ENCODE measurements around the gene TMEM59.
"Not testable (repeated sequence)": the region's sequence is repeated elsewhere in the genome, so short reads cannot be mapped to it uniquely, and the experiment has no call there.

The TMEM59 gene

GRCh38 chr1:54080598-54081049, 27.6 kb upstream of the TMEM59 start:
- peaks cover 5% of the 10 kb centered on the region for H3K4me1 Mint-ChIP-seq
- ATAC-seq (ENCODE audit: low read depth) (no peak), DNase-seq (ENCODE audit: low spot score in 2 of 2) (no peak)
- no peaks in the 10 kb centered on the region for H3K27me3 Mint-ChIP-seq
- H3K9me3 Mint-ChIP-seq: no peaks in the 10 kb centered on the region
- peaks cover 25% of the 10 kb centered on the region for H3K36me3 Mint-ChIP-seq
- no peak overlapping the region for H3K4me3 Mint-ChIP-seq
- no peak overlapping the region for H3K27ac Mint-ChIP-seq

DNA sequence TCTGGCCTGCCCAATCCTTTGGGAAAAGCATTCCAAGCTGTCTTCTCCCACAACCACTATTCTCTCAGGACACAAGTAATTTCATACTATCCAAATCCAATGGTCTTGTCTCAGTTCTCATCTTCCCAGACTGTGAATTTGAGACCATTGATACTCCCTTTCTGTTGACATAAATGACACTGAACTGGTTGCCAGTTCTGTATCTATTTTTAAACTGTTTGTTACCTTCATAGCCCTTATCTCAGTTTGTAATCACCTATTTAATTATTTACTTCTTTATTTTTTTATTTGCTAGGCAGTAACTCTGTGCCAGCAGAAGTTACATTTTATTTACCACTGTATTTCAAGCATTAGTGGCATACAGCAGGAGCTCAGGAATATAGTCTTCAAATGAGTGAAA, 24.4 kb upstream of the TMEM59 start:
- Mint-ChIP-seq H3K27me3 (no peaks in the 10 kb centered on the region), H3K4me1 (peaks cover 2% of the 10 kb centered on the region), H3K27ac (no peak overlapping the region), H3K4me3 (no peak overlapping the region), H3K36me3 (peaks cover 17% of the 10 kb centered on the region), H3K9me3 (no peaks in the 10 kb centered on the region)
- DNase-seq (ENCODE audit: low spot score in 2 of 2) (no peak), ATAC-seq (ENCODE audit: low read depth) (no peak)

DNA sequence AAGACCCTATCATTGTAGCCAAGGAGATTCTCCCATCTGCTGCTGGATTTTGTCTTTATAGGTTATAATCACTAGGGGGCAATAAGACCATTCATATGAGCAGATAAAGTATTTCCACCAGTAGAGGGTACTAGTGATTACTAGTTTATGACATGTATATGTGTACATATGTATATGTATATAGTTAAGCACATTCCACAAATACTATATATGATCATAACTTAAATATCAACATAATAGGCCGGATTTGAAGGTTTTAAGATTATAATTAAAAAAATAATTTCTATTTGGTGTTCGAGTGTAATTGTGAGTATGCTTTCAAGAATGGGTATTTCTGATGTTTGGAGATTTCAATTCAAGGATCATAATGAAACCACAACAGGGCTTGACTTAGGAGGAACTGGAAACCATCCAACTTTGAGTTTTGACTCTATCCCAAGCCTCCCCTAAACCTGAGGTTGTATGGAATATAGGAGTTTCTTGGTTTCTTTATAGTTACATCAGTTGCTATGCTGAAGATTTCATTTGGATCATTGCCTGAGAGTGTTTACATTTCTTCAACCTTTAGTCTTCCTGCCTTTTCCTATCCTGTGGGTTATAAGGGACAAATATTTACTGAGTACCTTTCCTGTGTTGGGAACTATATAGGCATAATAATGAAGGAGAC, 17.3 kb upstream of the TMEM59 start:
- H3K27me3 Mint-ChIP-seq: no peaks in the 10 kb centered on the region
- H3K27ac Mint-ChIP-seq: peak overlapping the region; percentile 12

DNA sequence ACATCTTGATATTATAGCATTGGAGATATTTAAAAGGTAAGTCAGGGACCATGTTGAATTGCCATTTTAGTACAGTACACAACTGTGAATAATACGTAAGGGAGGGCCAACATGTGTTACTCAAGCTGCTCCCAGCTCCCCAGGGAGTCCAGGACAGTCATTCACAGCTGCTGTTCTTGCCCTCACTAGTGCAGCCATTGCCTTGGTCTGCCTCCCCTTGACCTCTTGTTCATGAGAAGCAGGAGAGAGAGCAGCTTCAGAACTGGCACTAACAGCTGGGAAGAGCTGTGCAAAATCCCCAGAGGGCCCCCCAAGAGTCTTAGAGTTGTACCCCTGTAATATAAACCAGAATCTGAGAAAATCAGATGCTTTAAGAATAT, 16.8 kb upstream of the TMEM59 start:
- Mint-ChIP-seq H3K27me3 (no peaks in the 10 kb centered on the region), H3K4me1 (peaks cover 3% of the 10 kb centered on the region), H3K4me3 (no peak overlapping the region), H3K9me3 (no peaks in the 10 kb centered on the region), H3K36me3 (peaks cover 7% of the 10 kb centered on the region), H3K27ac (no peak overlapping the region)
- DNase-seq (ENCODE audit: low spot score in 2 of 2): no peak
- ATAC-seq (ENCODE audit: low read depth): no peak

More for the DNA sequence above, 17.3 kb upstream of the TMEM59 start:
- ATAC-seq (ENCODE audit: low read depth): peak; percentile 84
- H3K36me3 Mint-ChIP-seq: peaks cover 7% of the 10 kb centered on the region
- no peak overlapping the region for H3K4me3 Mint-ChIP-seq
- peaks cover 3% of the 10 kb centered on the region for H3K4me1 Mint-ChIP-seq
- H3K9me3 Mint-ChIP-seq: no peaks in the 10 kb centered on the region
- DNase-seq (ENCODE audit: low spot score in 2 of 2): peak in 1 of 2 donors; percentile 38

DNA sequence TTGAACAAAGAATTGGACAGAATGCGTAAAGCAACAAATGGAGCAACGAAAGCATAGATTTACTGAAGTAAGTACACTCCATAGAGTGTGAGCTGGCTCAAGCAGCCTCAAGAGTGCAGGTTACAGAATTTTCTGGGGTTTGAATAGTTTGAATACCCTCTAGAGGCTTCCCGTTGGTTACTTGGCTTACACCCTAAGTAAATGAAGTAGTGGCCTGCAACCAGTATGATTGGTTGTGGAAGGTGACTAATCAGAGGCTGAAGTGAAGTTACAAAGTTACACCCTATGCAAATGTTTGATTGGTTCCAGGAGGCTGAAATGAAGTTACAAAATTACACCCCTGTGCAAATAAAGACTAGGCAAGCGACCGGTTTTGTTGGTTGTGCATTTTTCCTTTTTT, 11.3 kb upstream of the TMEM59 start:
- Mint-ChIP-seq H3K36me3 (peaks cover 7% of the 10 kb centered on the region), H3K27me3 (no peaks in the 10 kb centered on the region), H3K27ac (no peak overlapping the region), H3K9me3 (no peaks in the 10 kb centered on the region), H3K4me1 (peaks cover 5% of the 10 kb centered on the region), H3K4me3 (no peak overlapping the region)
- no peak for DNase-seq (ENCODE audit: low spot score in 2 of 2)
- no peak for ATAC-seq (ENCODE audit: low read depth)

GRCh38 chr1:54054438-54054749, 1.4 kb upstream of the TMEM59 start:
- H3K27ac Mint-ChIP-seq: no peak overlapping the region
- H3K9me3 Mint-ChIP-seq: no peaks in the 10 kb centered on the region
- no peak overlapping the region for H3K4me3 Mint-ChIP-seq
- H3K27me3 Mint-ChIP-seq: no peaks in the 10 kb centered on the region
- peaks cover 28% of the 10 kb centered on the region for H3K4me1 Mint-ChIP-seq
- DNase-seq (ENCODE audit: low spot score in 2 of 2) (no peak), ATAC-seq (ENCODE audit: low read depth) (no peak)
- peaks cover 15% of the 10 kb centered on the region for H3K36me3 Mint-ChIP-seq

- H3K36me3 Mint-ChIP-seq: peaks cover 14% of the 10 kb centered on the region
- no peak overlapping the region for H3K27ac Mint-ChIP-seq
- H3K4me3 Mint-ChIP-seq: no peak overlapping the region
- peaks cover 30% of the 10 kb centered on the region for H3K4me1 Mint-ChIP-seq
- no peaks in the 10 kb centered on the region for H3K9me3 Mint-ChIP-seq
- H3K27me3 Mint-ChIP-seq: no peaks in the 10 kb centered on the region
- DNase-seq (ENCODE audit: low spot score in 2 of 2): no peak
- ATAC-seq (ENCODE audit: low read depth): no peak
Measured at GRCh38 chr1:54053745-54054437, 887 bp upstream of the TMEM59 start.

DNA sequence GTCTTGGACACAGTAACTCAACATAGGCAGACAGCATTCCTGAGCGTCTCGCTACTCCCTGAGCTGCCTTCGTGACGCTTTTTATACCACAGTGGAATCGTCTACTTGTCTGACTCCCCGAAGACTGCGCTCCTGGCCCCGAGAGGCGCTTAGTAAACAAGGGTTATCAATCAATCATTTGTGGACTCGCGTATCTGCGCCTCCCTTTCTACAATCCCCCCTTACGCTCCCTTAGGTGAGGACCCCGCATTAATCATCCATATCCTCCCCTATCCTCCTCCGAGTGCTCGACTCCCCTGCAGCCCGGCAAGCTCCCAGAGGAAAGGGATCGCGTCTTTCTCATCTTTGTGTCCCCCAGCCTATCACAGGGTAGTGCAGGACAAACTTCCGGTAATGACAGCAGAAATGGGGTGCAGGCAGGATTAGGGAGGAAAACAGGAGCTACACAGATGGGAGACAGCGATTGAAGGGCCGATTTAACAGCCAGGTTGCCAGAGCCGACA, 522 bp downstream of the TMEM59 start:
- H3K4me3 Mint-ChIP-seq: no peak overlapping the region
- no peak overlapping the region for H3K27ac Mint-ChIP-seq
- ATAC-seq (ENCODE audit: low read depth) (no peak), DNase-seq (ENCODE audit: low spot score in 2 of 2) (peak in 1 of 2 donors; percentile 2)
- no peaks in the 10 kb centered on the region for H3K27me3 Mint-ChIP-seq
- H3K9me3 Mint-ChIP-seq: no peaks in the 10 kb centered on the region
- H3K4me1 Mint-ChIP-seq: peaks cover 28% of the 10 kb centered on the region
- H3K36me3 Mint-ChIP-seq: peaks cover 6% of the 10 kb centered on the region

DNA sequence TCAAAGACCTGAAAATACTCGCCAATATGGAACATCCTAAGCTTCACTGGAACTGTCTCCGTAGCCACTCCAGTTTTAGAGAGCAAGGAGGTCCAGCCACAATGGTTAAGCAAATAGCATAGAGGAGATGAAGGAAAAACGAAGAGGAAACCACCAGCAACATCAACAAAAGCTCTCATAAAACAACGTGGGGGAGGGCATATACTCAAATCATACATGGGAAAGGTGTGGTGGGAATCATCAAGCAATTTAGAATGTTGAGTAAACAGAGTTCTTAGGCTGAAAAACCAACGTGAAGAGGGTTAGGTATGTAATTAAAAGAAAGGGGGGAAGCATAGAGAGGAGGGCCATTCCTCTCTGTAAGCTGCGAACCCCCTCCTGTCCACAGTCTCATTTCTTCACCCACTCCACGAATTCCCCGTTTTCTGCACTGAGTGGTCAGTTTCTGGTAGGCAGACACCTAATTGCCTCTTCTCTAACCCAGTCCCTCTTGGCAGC, 1.0 kb downstream of the TMEM59 start:
- Mint-ChIP-seq H3K27me3 (no peaks in the 10 kb centered on the region), H3K9me3 (no peaks in the 10 kb centered on the region), H3K4me3 (no peak overlapping the region), H3K4me1 (peaks cover 30% of the 10 kb centered on the region), H3K27ac (no peak overlapping the region), H3K36me3 (peaks cover 3% of the 10 kb centered on the region)
- ATAC-seq (ENCODE audit: low read depth) (no peak), DNase-seq (ENCODE audit: low spot score in 2 of 2) (no peak)

GRCh38 chr1:54050435-54050834, 2.6 kb downstream of the TMEM59 start:
- H3K27ac Mint-ChIP-seq; H3K4me3 Mint-ChIP-seq; H3K27me3 Mint-ChIP-seq; ATAC-seq (ENCODE audit: low read depth); DNase-seq (ENCODE audit: low spot score in 2 of 2); H3K9me3 Mint-ChIP-seq; H3K36me3 Mint-ChIP-seq: not testable (repeated sequence)
- H3K4me1 Mint-ChIP-seq: peaks cover 23% of the 10 kb centered on the region

DNA sequence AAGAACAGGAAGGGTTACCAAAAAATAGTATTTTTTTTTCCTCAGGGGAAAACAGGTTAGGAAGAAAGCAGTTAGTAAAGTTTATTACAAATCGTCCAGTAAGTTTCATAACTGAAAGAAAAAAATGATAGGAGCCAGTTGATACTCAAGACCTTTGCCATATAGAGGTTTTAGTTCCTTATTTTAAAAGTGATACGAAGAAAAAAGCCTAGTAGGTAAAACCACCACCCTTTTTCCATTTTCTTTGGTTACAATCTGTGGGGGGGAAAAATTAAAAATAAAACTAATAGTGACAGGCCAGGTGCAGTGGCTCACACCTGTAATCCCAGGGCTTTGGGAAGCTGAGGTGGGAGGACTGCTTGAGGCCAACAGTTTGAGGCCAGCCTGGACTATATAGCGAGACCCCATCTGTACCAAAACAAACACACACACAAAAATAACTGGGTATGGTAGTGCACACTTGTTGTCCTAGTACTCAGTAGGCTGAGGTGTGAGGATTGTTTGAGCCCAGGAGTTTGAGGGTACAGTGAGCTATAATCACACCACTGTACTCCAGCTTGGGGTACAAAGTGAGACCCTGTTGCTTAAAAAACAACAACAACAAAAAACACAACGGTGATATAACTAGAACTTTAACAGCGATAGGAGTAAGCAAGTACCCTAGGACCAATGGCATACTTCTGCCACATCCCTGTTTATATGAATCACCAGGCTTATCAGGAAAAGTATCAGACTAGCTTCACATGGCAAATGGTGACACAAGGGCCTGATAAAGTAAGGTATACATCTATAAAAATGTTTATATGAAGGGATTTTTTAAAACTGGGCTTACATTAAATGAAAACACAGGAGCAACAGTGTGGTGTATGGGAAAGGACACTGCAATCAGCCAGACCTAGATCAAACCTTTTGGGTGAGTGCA, 5.4 kb downstream of the TMEM59 start:
- H3K4me1 Mint-ChIP-seq: peaks cover 18% of the 10 kb centered on the region
- peak overlapping the region; percentile 39 for H3K4me3 Mint-ChIP-seq
- peak overlapping the region; percentile 72 for H3K27ac Mint-ChIP-seq

DNA sequence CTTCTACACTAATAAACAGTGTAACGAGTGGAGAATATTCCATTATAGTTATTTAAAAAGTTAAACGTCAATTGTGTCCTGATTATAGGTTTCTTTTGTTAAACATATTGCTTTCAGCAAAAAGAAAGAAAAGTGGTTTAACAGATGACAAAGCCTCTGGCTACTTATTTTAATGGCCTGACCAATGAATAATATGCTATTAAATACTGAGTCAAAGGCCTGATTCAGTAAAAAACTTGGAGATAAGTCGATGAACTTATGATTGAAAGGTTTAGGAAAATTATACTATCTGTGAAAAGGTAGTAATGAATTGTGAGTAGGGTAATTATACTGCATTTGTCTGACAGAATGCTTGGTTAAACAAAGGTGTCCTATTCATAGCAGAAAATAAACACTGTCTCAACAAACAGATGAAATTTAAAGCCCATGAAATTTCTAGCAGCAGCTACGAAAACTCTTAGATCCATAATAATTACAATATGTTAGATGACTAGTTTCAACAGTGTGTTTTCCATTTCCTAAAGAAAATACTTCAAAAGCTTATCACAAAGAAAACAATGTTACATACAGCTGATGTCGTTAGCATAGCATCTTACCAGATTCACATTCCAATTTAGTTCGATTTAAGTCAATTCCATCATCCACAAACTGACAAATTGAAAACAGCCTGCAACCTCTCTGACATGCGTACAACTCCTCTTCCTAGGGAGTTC, 6.2 kb downstream of the TMEM59 start:
- no peaks in the 10 kb centered on the region for H3K27me3 Mint-ChIP-seq
- ATAC-seq (ENCODE audit: low read depth): no peak
- H3K4me1 Mint-ChIP-seq: peaks cover 18% of the 10 kb centered on the region
- no peak for DNase-seq (ENCODE audit: low spot score in 2 of 2)
- H3K9me3 Mint-ChIP-seq: no peaks in the 10 kb centered on the region
- peaks cover 7% of the 10 kb centered on the region for H3K36me3 Mint-ChIP-seq
- peak overlapping the region; percentile 72 for H3K27ac Mint-ChIP-seq
- peak overlapping the region; percentile 39 for H3K4me3 Mint-ChIP-seq

More for the DNA sequence above, 5.4 kb downstream of the TMEM59 start:
- Mint-ChIP-seq H3K9me3 (no peaks in the 10 kb centered on the region), H3K27me3 (no peaks in the 10 kb centered on the region), H3K36me3 (peaks cover 7% of the 10 kb centered on the region)
- DNase-seq (ENCODE audit: low spot score in 2 of 2): no peak
- ATAC-seq (ENCODE audit: low read depth): peak; percentile 70

GRCh38 chr1:54045496-54045895, 7.5 kb downstream of the TMEM59 start:
- Mint-ChIP-seq H3K36me3 (peaks cover 7% of the 10 kb centered on the region), H3K27me3 (no peaks in the 10 kb centered on the region), H3K9me3 (no peaks in the 10 kb centered on the region), H3K4me3 (no peak overlapping the region), H3K27ac (no peak overlapping the region), H3K4me1 (peaks cover 18% of the 10 kb centered on the region)
- DNase-seq (ENCODE audit: low spot score in 2 of 2) (no peak), ATAC-seq (ENCODE audit: low read depth) (no peak)

Measured in memory B cell (primary cell).